Gastroesophageal sphincter (tissue), 3 donors: Measurements from ENCODE around the gene DERA.

Experiments used
- CTCF ChIP-seq, 4 experiments: fragments of 200-600 bp in 2 of 4; fragments of 450-650 bp in 2 of 4; sonication (generic) in 1 of 4; IDR thresholded peaks; one replicate each; pipeline ENCODE4 v1.5.1; 2017 to 2019; ENCODE audit warnings: antibody characterized with exemption in 4 of 4, mild to moderate bottlenecking in 2 of 4, moderate library complexity in 2 of 4
- POLR2A ChIP-seq, 2 donors: fragments of 450-650 bp; IDR thresholded peaks; one replicate each; pipeline ENCODE4 v1.6.1; 2017; ENCODE audit warnings: antibody characterized with exemption in 2 of 2, mild to moderate bottlenecking in 2 of 2, moderate library complexity in 1 of 2

- TF ChIP-seq POLR2A (IDR thresholded peaks at IDR 0.05), result no peak
- no peak for TF ChIP-seq CTCF (IDR thresholded peaks at IDR 0.05)
Observed at GRCh38 chr12:15862840-15863239, 48.3 kb upstream of the DERA start.
